NCI-H2107 treated with DMSO at 0.1 percent for 48 hours (cell line): ENCODE measurements around the gene RGS6.

Source experiments
- DNase-seq: peaks from one replicate; lab custom pipeline; 2025; ENCODE audit not compliant: unreplicated experiment; lab: John Stamatoyannopoulos, UW

Gene RGS6

DNA sequence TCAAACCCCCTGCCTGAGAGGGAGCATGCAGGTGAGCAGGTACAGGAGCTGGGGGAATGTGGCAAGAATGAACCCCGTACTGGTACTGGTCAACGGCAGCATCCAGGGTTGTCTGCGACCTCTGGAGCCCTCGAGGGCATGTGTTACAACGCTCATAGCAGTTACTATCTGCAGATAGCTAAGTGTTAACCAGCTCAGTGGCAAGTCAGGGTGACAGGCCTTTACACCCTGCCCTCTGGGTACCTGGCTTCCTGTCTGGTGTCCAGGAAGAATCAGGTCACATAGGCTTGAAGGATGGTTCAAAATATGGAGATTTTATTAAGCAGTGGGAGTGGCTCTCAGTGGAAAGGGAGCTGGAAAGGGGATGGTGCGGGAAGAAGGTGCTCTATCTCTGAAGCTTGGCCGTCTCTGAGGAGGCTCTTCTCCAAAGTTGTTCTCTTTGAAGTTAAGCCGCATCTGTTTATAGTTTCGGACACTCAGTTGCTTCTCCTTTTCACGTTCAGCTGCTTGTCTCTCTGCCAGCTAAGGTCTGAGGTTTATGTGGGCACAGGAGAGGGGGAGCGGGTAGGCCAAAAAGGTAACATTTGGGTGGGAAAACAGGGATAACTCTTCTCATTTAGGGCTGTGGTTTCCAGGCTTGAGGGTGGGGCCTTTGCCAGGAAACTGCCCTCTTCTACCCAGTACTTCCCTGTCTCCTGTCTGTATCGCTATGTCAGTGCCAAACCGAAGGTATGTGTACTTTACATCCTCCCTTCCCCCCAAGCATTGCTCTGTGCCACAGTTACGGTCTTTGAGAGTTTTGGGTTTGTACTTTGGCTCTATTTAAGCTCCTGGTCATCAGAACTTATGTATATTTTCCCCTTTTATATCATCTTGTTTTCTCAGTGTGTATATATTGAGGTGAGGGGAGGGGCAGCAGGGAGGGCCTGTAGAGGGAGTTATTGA lies 305.8 kb downstream of the RGS6 start:
- no peak for DNase-seq

- DNase-seq = no peak
Observed at GRCh38 chr14:72243309-72244293, 311.4 kb downstream of the RGS6 start.

GRCh38 chr14:72247896-72248465 lies 315.8 kb downstream of the RGS6 start:
- no peak for DNase-seq

DNA sequence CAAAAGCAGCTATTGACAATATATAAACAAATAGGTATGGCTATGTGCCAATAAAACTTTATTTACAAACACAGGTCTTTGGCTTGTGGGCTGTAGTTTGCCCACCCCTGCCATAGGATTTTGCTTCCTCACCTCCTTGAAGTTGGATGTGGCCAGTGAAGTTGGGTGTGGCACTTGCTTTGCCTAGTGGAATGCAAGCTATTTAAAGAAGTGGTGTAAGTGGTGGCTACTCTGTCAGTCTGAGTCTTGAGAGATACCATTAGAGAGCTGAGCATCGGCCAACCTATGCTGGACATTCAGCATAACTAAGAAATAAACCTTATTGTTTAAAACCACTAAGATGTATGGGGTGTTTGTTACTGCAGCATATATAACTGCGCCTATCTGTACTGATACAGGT lies 321.3 kb downstream of the RGS6 start:
- DNase-seq = no peak

DNA sequence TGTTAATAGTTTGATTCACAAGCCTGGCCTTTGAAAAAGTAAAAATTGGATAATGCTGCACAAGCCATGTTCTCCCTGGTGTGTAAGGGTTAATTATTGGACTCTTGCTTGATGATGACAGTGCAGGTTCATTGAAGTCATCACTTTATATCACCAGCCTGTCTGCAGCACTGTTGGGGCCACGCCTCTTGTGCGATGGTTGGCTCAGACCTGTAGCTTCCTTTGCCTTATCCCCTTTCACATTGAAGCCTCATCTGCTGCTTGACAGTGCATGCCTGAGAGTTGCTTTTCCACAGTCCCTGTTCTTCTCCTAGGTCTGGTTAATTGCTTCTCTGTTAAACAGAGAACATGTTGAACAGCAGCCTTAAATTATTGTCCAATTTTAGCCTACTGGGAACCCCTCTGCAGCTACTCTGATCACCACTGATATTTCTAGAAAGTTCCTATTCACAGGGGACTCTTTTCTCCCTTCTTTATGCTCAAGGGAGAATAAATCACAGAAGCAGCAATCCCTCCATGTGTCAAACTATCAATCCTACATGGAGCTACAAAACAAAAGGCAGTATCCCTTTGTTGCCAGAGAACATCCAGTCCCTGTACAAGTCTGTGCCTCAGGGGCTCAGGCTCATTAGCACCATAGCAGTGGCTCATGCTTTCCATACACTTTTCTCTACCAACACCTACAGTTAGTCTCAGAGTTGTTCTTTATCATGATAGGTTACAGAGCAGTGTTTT lies 322.1 kb downstream of the RGS6 start:
- no peak for DNase-seq

DNA sequence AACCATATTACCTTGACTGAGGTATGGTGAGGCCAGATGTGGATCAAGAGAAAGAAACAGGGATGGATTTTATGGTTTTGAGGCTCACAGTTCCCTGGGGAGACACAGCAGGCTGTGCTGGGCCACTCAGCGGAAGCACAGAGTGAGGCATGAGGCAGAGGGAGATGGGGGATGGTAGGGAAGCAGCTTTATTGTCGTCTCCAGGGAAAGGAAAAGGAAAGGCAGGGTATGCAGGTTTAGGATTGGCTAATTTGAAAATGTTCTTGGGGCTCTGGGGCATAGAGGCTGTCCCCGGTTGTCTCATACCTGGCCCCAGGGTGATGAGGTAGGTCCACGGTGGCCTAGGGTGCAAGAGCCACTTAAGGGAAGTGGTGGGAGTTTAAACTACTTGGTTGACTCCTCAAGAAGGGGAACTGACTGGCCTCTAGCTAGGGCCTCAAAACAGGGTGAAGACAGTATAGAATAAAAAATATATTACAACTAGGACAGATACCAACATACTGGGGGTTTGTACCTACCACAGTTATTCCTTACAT lies 322.8 kb downstream of the RGS6 start:
- DNase-seq = no peak

DNA sequence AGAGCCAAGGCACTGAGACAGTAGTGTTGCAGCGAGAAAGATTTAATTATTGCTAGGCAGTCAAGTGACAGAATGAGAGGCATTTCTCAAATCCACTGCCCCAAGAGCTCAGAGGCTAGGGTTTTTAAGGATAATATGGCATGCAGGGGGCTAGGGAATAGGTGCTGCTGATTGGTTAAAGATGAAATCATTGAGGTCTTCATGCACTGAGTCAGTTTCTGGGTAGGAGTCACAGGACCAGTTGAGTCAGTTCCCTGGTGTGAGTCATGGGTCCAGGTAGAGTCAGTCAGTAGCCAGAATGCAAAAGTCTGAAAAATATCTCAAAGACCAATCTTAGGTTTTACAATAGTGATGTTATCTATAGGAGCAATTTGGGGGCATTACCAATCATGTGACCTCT lies 323.8 kb downstream of the RGS6 start:
- no peak for DNase-seq

GRCh38 chr14:72261068-72261467 lies 328.8 kb downstream of the RGS6 start:
- no peak for DNase-seq

DNA sequence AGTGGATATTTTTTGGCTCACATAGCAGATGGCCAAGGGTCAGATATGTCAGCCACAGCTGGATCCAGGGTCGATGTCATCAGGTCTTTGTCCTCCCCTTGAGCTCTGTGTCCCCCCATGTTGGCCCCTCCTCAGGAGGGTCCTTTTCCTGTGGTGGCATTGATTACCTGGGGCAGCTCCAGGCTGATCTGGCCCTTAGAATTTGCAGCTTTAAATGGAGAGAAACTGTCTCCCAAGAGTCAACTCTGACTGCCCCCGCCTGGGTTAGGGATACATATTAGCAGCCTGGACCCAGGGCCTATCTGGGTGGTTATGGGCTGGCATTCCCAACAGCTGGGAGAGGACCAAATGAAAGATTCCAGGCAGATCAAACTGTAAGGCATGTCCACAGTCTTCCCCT lies 330.5 kb downstream of the RGS6 start:
- DNase-seq = no peak

DNA sequence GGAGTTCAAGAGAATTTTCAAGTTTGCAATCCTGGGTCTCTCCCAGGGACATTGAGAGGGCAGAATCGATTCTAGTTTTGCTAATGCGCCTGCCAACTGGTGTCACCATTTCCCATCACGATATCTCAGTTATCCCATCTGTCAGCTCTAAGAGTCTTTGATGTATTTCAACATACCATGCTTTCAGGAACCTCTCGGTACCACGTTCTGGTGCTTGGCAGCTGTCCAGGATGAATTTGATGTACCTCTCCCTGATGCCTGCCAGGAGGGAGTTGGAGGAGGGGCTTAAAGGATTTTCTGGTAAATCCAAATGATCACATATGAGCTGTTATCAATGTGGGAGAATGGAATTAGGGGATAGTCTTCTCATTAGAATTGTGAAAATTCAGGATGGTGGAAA lies 332.5 kb downstream of the RGS6 start:
- DNase-seq = no peak

- DNase-seq = no peak
Observed at GRCh38 chr14:72270147-72270727, 338.0 kb downstream of the RGS6 start.

- no peak for DNase-seq
Observed at GRCh38 chr14:72270749-72271148, 338.5 kb downstream of the RGS6 start.

DNA sequence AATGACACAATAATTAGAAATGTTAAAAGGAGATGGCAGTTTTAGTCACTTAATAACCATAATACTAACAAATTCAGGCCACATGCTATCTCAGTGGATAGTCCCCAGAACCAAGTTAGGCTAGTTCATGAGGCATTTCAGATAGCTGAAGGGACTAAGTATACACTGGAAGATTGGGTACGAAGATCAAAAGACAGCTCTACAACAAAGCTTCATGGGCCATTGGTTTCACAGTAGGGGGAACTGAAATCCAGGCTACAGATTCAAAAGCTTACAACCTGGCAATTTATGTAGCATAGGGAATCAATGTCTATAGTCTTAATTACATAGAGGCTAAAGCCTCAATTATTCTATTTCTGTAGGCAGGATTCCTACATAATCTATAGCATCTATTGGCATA lies 343.0 kb downstream of the RGS6 start:
- no peak for DNase-seq

- no peak for DNase-seq
Observed at GRCh38 chr14:72278316-72278715, 346.1 kb downstream of the RGS6 start.

- no peak for DNase-seq
Observed at GRCh38 chr14:72284176-72284575, 351.9 kb downstream of the RGS6 start.

GRCh38 chr14:72290241-72290640 lies 358.0 kb downstream of the RGS6 start:
- no peak for DNase-seq

GRCh38 chr14:72291908-72292688 lies 359.9 kb downstream of the RGS6 start:
- DNase-seq = no peak

- DNase-seq = no peak
Observed at GRCh38 chr14:72292689-72293024, 360.4 kb downstream of the RGS6 start.

DNA sequence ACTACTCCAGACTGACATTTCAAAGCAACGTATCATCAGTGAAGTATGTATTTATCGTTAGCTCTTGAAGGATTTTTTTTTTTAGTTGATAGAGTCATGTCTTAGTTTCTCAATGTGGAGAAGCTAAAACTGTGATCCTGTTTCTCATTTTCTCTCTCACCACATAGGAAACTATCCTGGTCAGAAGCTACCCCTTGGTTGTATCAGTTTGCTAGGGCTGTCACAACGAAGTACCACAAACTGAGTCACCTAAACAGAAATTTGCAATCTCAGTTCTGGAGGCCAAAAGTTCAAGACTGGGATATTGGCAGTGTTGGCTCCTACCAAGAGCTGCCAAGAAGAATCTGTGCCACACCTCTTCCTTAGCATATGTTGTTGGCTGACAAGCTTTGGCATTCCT lies 369.1 kb downstream of the RGS6 start:
- DNase-seq = no peak
